ENCODE results near the gene SSBP4. TPM values are rescaled to one million over a fixed set of nuclear protein-coding genes. Genes with fewer than 3 reads are reported as not detected.

The SSBP4 gene
- total and polyA plus RNA-seq, 2 experiments from 2014 or later, result 44.4 to 52.0 TPM

GRCh38 chr19:18424890-18425514, 5.8 kb downstream of the SSBP4 start:
- H3K27me3 ChIP-seq (ENCODE audit: insufficient read depth), result peaks cover 17% of the 10 kb centered on the region
- Mint-ChIP-seq H3K9me3 (no peaks in the 10 kb centered on the region), H3K4me3 (no peak overlapping the region), H3K4me1 (peaks cover 26% of the 10 kb centered on the region), H3K27me3 (ENCODE audit: insufficient read depth, low read depth, poor library complexity) (peaks cover 27% of the 10 kb centered on the region), H3K36me3 (ENCODE audit: low read depth) (no peaks in the 10 kb centered on the region), H3K27ac (no peak overlapping the region)
- ATAC-seq, result no peak
- no peaks in the 10 kb centered on the region for H3K79me2 ChIP-seq (replicated peaks; ENCODE audit: insufficient read depth)
- H4K20me1 ChIP-seq (replicated peaks; ENCODE audit: insufficient read depth), result peaks cover 6% of the 10 kb centered on the region; the same call in 1 of the 2 replicates
- H3K36me3 ChIP-seq (ENCODE audit: insufficient read depth), result no peaks in the 10 kb centered on the region
- no peak overlapping the region for H2AFZ ChIP-seq
- H3K4me3 ChIP-seq, result no peak overlapping the region
- DNase-seq (ENCODE audit: low spot score), result no peak
- H3K4me2 ChIP-seq, result no peak overlapping the region
- no peaks in the 10 kb centered on the region for H3K9me2 ChIP-seq (ENCODE audit: insufficient read depth)
- H3K4me1 ChIP-seq (ENCODE audit: insufficient read depth), result peaks cover 18% of the 10 kb centered on the region; the same call in 1 of the 2 replicates
- TF ChIP-seq REST (IDR thresholded peaks at IDR 0.05; ENCODE audit: unreplicated experiment) (no peak), ZNF331 (CRISPR knock-in tag; IDR thresholded peaks at IDR 0.05; ENCODE audit: low read depth) (no peak), JUNB (IDR thresholded peaks at IDR 0.05; ENCODE audit: unreplicated experiment) (no peak), ZNF114 (CRISPR knock-in tag; IDR thresholded peaks at IDR 0.05) (no peak), STAT1 (IDR thresholded peaks at IDR 0.05; ENCODE audit: unreplicated experiment) (no peak), CREB1 (CRISPR knock-in tag; IDR thresholded peaks at IDR 0.05; ENCODE audit: low read depth) (no peak), ETS1 (IDR thresholded peaks at IDR 0.05) (no peak), ZNF462 (CRISPR knock-in tag; IDR thresholded peaks at IDR 0.05) (no peak), EZH2phosphoT487 (IDR thresholded peaks at IDR 0.05; ENCODE audit: unreplicated experiment) (no peak)
- H3F3A ChIP-seq (replicated peaks; ENCODE audit: low read depth), result no peaks in the 10 kb centered on the region; the same call in 1 of the 2 replicates
- H3K27ac ChIP-seq (ENCODE audit: low read depth), result no peak overlapping the region
